ENCODE results near the gene BRAT1.

BRAT1 gene

GRCh38 chr7:2559283-2559950 is 4.1 kb upstream of the BRAT1 start:
- no peak for DNase-seq (ENCODE audit: low read depth)

DNA sequence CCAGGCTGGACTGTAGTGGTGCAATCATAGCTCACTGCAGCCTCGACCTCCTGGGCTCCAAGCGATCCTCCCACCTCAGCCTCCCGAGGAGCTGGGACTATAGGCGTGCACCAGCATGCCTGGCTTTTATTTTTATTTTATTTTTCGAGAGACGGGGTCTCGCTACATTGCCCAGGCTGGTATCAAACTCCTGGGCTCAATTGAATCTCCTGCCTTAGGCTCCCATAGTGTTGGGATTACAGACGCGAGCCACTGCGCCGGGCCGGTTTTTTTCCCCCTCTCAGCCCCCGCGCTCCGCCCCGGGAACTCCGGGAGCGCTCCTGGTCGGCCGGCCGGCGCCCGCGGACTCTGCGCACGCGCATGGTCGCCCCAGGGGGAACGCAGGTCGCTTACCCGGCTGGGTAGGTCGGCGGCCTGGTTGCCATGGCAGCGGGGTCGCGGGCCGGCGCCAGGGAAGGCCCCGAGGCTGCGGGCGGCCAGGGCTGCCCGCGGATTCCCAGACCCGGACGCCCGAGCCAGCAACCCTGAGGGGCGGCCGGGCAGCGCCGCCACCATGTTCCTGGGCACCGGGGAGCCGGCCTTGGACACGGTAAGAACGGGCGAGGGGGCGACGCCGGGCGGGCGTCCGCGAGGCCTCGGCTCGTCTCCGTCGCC is 3.4 kb upstream of the BRAT1 start, which contains the start of gene IQCE:
Gene IQCE (plus strand): TSS at position 351 of the 654 bp plus-strand sequence. CDS start 203 bp downstream, at position 554.
- peak; percentile 73 for DNase-seq (ENCODE audit: low read depth)

- no peak for DNase-seq (ENCODE audit: low read depth)
Observed at GRCh38 chr7:2554661-2555111, 638 bp downstream of the BRAT1 start.

DNA sequence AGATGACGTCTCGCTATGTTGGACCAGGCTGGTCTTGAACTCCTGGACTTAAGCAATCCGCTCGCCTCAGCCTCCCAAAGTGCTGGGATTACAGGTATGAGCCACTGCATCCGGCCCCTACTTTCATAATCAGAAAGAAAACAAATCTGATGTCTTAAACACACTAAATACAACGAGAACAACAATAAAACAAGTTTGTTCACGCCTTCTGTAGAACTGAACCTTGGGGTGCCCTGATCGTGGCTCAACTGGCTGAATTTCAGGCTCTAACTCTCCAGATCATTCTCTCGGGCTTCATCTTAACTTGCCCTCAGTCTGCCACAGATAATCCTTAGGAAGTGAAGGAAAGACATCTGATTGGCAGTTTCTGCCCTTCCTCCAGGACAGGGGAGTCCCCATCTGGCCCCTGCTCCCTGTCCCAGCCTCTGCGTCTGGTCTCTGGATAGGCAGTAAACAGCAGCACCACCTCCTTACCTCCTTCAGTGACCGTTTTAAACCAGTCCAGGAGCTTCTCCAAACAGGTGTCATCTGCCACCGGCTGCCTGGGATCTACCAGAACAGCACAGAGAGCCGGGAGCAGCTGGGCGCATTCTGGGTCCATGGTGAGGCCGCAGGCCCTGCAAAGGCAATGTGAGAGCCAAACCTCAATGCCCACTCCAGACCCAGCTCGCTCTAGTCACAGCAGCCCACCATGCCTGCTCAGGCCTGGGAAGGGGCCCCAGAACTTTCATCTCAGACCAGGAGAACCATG is 1.3 kb downstream of the BRAT1 start:
- DNase-seq (ENCODE audit: low read depth), result no peak

- DNase-seq (ENCODE audit: low read depth), result no peak
Observed at GRCh38 chr7:2553108-2553507, 2.2 kb downstream of the BRAT1 start.

GRCh38 chr7:2551418-2551817 is 3.9 kb downstream of the BRAT1 start:
- DNase-seq (ENCODE audit: low read depth), result no peak

DNA sequence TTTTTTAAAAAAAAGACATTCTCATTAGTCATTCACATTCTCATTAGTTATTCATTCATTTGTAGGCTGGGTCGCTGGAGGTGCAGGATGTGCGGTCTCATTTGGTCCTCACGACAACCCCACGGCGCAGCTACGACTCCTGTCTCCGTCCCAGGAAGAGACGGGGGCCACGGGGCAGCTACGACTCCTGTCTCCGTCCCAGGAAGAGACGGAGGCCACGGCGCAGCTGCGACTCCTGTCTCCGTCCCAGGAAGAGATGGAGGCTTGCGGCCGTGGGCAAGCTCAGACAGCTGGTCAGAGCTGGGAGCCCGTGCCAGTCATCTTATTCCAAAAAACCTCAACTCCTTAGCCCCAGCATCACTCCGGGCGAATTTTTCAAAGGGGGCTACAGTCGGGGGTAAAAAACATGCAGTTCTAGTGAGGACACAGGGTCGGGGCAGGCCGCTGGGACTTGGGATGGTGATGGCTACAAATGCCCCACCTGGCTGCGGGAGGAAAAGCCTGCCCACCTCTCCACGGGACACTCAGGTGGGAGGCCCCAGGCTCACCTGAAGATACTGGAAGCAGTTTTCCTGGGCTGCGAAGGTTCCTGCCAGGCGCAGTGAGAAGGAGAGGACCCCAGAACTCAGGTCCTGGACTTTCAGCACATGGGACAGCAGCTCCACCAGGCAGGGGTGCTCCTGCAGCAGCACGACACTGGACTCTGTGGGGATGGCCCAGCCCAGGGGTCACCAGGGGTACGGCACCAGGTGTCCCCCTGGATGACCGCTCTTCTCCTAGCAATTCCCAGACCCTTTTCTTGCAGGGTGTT is 8.3 kb downstream of the BRAT1 start:
- DNase-seq (ENCODE audit: low read depth), result no peak

GRCh38 chr7:2545746-2546425 is 9.4 kb downstream of the BRAT1 start:
- DNase-seq (ENCODE audit: low read depth), result no peak

DNA sequence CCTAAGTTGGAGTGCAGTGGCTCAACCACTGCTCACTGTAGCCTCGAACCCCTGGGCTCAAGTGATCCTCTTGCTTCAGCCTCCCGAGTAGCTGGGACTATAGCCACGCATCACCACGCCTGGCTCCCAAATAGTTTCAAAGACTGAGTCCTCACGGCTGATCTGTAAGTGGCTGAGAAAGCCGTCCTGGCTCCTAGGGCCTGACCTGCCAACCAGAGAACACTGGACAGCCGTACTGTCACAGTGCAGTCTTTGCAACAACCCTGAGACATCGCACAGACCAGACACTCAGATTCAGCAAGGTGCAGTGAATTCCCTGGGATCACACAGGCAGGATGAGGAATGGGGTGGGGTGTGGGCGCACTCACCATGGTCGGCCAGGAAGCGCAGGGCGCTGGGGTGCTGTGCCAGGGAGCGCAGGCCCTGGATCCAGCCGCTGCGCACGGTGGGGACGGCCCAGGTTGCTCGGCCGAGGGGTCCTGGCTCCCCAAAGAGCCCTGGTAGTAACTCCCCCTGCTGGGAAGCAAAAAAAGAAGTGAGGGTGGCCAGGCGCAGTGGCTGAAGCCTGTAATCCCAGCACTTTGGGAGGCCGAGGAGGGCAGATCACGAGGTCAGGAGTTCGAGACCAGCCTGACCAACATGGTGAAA is 10.7 kb downstream of the BRAT1 start:
- no peak for DNase-seq (ENCODE audit: low read depth)

DNA sequence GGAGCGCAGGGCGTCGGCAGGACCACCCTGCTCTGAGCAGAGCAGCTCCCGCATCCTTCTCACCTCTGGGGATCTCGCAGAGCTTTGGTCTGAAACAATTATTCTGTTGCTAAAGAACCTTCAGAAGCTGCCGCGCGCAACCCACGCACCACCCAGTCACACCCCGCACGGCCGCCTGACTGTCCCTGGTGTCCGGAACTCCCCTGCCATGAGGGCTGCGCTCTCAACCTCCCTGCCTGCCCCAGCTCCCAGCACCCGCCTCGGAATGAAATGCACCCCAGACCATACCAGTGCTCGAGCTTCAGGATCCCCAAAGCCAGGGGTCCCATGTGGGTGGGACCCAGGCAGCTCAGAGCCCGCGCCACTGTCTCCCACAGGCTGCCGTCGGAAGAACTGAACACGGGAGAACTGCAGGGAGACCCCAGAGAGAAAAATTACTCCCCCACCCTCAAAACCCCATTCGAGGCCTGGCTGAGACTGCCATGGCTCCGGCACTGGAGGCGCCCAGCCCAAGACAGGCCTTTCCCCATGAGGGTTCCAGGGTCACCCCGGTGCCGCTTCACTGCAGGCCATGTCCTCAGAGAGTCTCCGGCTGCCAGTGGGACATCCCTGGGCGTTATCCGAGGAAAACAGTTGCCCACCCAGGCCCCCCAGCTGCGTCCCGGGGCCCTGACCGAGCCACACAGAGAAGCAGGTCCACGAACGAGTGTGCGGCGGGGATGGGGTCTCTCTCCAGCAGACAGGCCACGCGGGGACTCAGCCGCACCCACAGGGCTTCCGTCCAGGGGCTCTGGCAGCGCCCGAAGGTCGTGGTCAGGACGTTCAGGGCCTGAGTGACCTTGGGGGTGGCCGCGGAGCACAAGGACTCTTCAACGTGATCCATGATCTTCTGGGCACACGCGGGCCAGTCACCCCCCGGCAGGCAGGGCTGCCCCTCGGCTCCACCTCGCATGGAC is 12.1 kb downstream of the BRAT1 start:
- DNase-seq (ENCODE audit: low read depth), result no peak

- no peak for DNase-seq (ENCODE audit: low read depth)
Observed at GRCh38 chr7:2542011-2542915, 13.1 kb downstream of the BRAT1 start.

GRCh38 chr7:2541291-2542010 is 13.9 kb downstream of the BRAT1 start:
- DNase-seq (ENCODE audit: low read depth), result no peak

DNA sequence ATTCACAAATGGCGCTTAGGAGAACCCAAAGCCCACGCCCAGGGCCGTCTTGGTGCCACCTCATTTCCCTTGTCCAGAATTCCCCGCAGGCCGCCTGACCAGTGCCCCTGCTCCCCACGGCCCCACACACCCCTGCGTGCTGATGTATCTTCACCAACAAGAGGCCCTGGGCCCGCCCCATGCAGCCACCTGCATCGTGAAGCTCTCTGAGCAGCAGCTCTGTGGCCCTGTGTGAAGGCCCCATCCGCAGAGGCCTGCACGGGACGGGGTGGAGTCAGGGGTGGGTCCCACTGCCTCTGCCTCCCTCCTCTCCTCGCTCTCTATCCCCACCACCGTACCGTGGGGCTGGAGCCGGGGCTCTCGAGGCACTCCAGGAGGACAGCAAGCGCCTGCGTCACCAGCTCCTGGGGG is 14.7 kb downstream of the BRAT1 start:
- DNase-seq (ENCODE audit: low read depth), result no peak

GRCh38 chr7:2540133-2540532 is 15.2 kb downstream of the BRAT1 start:
- no peak for DNase-seq (ENCODE audit: low read depth)

DNA sequence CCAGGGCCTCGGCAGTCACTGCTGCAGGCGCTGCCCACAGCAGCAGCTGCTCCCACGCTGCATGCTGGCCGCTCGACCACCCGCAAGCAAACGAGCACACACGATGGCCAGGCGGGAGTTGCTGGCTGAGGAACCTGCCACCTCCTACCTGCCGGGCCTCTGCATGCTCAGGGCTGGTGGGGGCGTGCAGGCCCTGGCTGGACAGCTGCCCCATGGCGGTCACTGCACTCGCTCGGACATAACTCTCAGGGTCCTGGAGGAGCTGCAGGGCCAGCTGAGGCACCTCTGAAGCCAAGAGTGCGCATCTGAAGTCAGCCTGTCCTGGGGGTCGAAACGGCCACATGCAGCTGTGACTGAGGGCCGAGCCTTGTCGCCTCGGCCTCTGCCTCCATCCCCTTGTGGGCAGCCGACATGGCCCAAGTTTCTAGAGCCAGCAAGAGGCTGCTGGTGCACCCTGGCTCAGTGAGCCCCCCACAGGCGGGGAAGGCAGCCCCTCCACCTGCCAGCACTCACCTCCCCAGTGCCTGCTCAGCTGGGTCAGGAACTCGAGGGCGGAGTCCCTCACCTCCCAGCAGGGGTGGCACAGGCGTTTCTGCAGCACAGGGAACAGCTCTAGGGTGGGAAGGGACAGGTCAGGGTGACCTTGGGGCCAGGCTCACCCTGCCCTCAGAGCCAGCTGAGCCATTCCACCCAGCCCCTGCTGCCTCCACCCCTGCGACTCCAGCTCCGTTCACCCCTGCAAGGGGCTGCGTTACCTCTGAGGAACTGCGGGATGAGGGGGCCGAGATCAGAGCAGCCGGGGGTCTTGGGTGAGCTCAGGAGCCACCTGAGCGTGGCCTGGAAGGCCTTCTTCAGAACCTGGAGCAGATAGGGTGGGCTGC is 16.1 kb downstream of the BRAT1 start:
- DNase-seq (ENCODE audit: low read depth), result no peak

DNA sequence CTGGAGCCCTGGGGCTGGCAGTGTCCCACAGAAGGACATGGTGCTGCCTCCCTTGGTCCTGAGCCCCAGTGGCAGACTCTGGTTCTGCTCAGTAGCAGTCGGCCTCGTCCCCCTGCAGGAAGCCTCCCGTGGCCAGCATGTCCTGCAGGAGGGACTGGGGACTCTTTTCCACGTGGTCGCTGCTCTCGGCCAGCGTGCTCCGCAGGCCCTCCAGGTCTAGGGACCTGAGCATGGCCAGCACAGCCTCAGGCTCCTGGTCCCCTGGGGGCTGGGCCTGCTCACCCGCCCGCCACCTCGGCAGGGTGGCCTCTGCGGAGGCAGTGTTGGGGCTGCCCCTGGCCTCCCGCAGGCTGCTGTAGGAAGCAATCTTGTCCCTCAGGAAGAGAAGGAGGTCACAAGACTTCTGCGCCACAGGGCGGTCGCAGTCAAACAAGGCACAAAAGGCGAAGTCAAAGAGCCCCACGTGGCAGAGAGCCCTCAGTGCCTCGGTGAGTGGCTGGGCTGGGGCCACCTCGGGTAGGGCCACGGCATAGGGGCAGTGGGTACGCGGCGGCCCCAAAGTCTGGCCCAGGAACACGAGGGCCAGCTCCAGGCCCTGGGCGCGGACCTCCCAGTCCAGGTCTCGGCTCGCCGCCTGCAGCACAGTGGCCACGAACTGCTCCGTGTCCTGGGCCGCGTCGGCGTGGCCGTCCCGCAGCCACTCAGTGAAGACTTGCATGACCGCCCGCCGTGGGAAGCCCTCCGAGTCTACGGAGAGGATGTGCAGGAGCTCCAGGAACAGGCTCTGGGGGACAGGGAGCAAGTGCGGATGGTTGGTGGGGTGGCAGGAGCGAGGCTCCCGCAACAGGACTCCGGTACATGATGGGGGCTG is 17.1 kb downstream of the BRAT1 start:
- DNase-seq (ENCODE audit: low read depth), result no peak

All from stromal cell of bone marrow (primary cell).